Measurements from ENCODE around the gene FOXJ1. TPM values are rescaled to one million over a fixed set of nuclear protein-coding genes. Genes with fewer than 3 reads are reported as not detected.

Gene FOXJ1
- total RNA-seq, 1 experiment from 2014 or later = 0.26 TPM

- ChIA-PET CTCF (interaction anchor here (0.5 to 1.3 kb wide), 4 partner anchors 61 to 178 kb away, joined by 3 to 15 read pairs (median 8); no protein-coding TSS in a partner anchor), POLR2A (ENCODE audit: unreplicated experiment) (no interaction called here)
- TF ChIP-seq EZH2phosphoT487 (IDR thresholded peaks at IDR 0.05; ENCODE audit: borderline replicate concordance, low read length) = no peak
- no peak for TF ChIP-seq EZH2 (IDR thresholded peaks at IDR 0.05; ENCODE audit: low read length, unreplicated experiment)
- TF ChIP-seq, protein P1, sequence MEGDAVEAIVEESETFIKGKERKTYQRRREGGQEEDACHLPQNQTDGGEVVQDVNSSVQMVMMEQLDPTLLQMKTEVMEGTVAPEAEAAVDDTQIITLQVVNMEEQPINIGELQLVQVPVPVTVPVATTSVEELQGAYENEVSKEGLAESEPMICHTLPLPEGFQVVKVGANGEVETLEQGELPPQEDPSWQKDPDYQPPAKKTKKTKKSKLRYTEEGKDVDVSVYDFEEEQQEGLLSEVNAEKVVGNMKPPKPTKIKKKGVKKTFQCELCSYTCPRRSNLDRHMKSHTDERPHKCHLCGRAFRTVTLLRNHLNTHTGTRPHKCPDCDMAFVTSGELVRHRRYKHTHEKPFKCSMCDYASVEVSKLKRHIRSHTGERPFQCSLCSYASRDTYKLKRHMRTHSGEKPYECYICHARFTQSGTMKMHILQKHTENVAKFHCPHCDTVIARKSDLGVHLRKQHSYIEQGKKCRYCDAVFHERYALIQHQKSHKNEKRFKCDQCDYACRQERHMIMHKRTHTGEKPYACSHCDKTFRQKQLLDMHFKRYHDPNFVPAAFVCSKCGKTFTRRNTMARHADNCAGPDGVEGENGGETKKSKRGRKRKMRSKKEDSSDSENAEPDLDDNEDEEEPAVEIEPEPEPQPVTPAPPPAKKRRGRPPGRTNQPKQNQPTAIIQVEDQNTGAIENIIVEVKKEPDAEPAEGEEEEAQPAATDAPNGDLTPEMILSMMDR (conservative IDR thresholded peaks at IDR 0.05; ENCODE audit: low read depth, low read length) = no peak
- intact Hi-C loops (cut with micrococcal nuclease) = loop anchor here (1.0 kb wide), 3 partner anchors 27 to 159 kb away; no protein-coding TSS in a partner anchor
- no peak for DNase-seq
- no peak overlapping the region for H3K27ac ChIP-seq (ENCODE audit: low read length)
- H2AFZ ChIP-seq (ENCODE audit: low read length) = no peak overlapping the region
- H3K9me3 ChIP-seq (ENCODE audit: low read length) = no peaks in the 10 kb centered on the region
- H3K4me1 ChIP-seq (ENCODE audit: insufficient read depth, low read length) = peaks cover 4% of the 10 kb centered on the region; the same call in 1 of the 2 replicates
- no peaks in the 10 kb centered on the region for H3F3A ChIP-seq (ENCODE audit: low read length, unreplicated experiment)
- no peaks in the 10 kb centered on the region for H4K20me1 ChIP-seq (ENCODE audit: low read length)
- H3K9ac ChIP-seq (ENCODE audit: low read length) = no peak overlapping the region
- ATAC-seq = no peak
- H3K9me2 ChIP-seq (replicated peaks; ENCODE audit: low read length) = no peaks in the 10 kb centered on the region
- no peaks in the 10 kb centered on the region for H3K36me3 ChIP-seq (ENCODE audit: low read depth, low read length)
- no peaks in the 10 kb centered on the region for H3K79me2 ChIP-seq (ENCODE audit: low read length)
- H3K27me3 ChIP-seq (ENCODE audit: low read length) = no peaks in the 10 kb centered on the region
- no peak overlapping the region for H3K4me2 ChIP-seq (ENCODE audit: low read length)
- BruUV-seq (replicated peaks) = no TSS peak
- no peak overlapping the region for H3K4me3 ChIP-seq (ENCODE audit: low read length)
These were observed 20.4 kb downstream of the FOXJ1 start for GRCh38 chr17:76120658-76121008.

- no peaks in the 10 kb centered on the region for H3F3A ChIP-seq (ENCODE audit: low read length, unreplicated experiment)
- TF ChIP-seq, protein P1 (conservative IDR thresholded peaks at IDR 0.05; ENCODE audit: low read depth, low read length) = no peak
- no peak for TF ChIP-seq EZH2 (IDR thresholded peaks at IDR 0.05; ENCODE audit: low read length, unreplicated experiment)
- no peak for TF ChIP-seq EZH2phosphoT487 (IDR thresholded peaks at IDR 0.05; ENCODE audit: borderline replicate concordance, low read length)
- no peak for DNase-seq
- POLR2A ChIA-PET (ENCODE audit: unreplicated experiment) = no interaction called here
- no peaks in the 10 kb centered on the region for H3K27me3 ChIP-seq (ENCODE audit: low read length)
- H2AFZ ChIP-seq (ENCODE audit: low read length) = no peak overlapping the region
- H3K9me2 ChIP-seq (replicated peaks; ENCODE audit: low read length) = no peaks in the 10 kb centered on the region
- no TSS peak for BruUV-seq (replicated peaks)
- intact Hi-C loops (cut with micrococcal nuclease) = no loop called here
- H3K27ac ChIP-seq (ENCODE audit: low read length) = no peak overlapping the region
- no peaks in the 10 kb centered on the region for H3K9me3 ChIP-seq (ENCODE audit: low read length)
- H3K4me2 ChIP-seq (ENCODE audit: low read length) = no peak overlapping the region
- no peaks in the 10 kb centered on the region for H3K36me3 ChIP-seq (ENCODE audit: low read depth, low read length)
- no peaks in the 10 kb centered on the region for H4K20me1 ChIP-seq (ENCODE audit: low read length)
- no peaks in the 10 kb centered on the region for H3K79me2 ChIP-seq (ENCODE audit: low read length)
- ATAC-seq = no peak
- H3K4me3 ChIP-seq (ENCODE audit: low read length) = no peak overlapping the region
- H3K9ac ChIP-seq (ENCODE audit: low read length) = no peak overlapping the region
- H3K4me1 ChIP-seq (ENCODE audit: insufficient read depth, low read length) = peaks cover 4% of the 10 kb centered on the region; the same call in 1 of the 2 replicates
- CTCF ChIA-PET = interaction anchor here (0.5 to 0.6 kb wide), 3 partner anchors 66 to 179 kb away, joined by 3 to 5 read pairs (median 4); no protein-coding TSS in a partner anchor
These were observed 21.4 kb downstream of the FOXJ1 start for GRCh38 chr17:76119409-76120371.

All from PC-3 (cell line).